Aorta (tissue), 5 donors: ENCODE data around the gene NPM3. TPM values are rescaled to one million over a fixed set of nuclear protein-coding genes. Genes with fewer than 3 reads are reported as not detected.
A peak's percentile ranks its signal among the peaks of the same experiment; 100 is the strongest.

Experiments
- ATAC-seq: fragments of 200-7000 bp; cut with Tn5 transposase; one replicate; pipeline ENCODE4 v1.9.1; 2022; ENCODE audit warnings: moderate library complexity; ENCODE audit not compliant: low FRiP score
- DNase-seq, 2 donors: peaks; one replicate each; pipeline ENCODE4 v3.0.0-alpha.2; 2020
- H3K27ac ChIP-seq, 2 donors: one replicate each; pipeline ENCODE4 v1.5.1; 2013; ENCODE audit warnings: low read length in 2 of 2, mild to moderate bottlenecking in 2 of 2, moderate library complexity in 2 of 2, control low read depth in 1 of 2, inconsistent platforms in 1 of 2, low read depth in 1 of 2
- H3K27me3 ChIP-seq, 2 donors: one replicate each; pipeline ENCODE4 v1.6.1; 2013; ENCODE audit warnings: control low read depth in 1 of 2, low read length in 1 of 2, mild to moderate bottlenecking in 1 of 2, moderate library complexity in 1 of 2; ENCODE audit not compliant: insufficient read depth in 2 of 2, control insufficient read depth in 1 of 2
- H3K36me3 ChIP-seq, 2 donors: one replicate each; pipeline ENCODE4 v1.6.1; 2013; ENCODE audit warnings: control low read depth in 1 of 2, low read length in 1 of 2, mild to moderate bottlenecking in 1 of 2; ENCODE audit not compliant: insufficient read depth in 2 of 2, control insufficient read depth in 1 of 2
- H3K4me1 ChIP-seq, 2 donors: one replicate each; pipeline ENCODE4 v1.6.1; 2013; ENCODE audit warnings: low read length in 2 of 2, control low read depth in 1 of 2, mild to moderate bottlenecking in 1 of 2, moderate library complexity in 1 of 2; ENCODE audit not compliant: insufficient read depth in 2 of 2, control insufficient read depth in 1 of 2
- H3K4me3 ChIP-seq, 2 donors: one replicate each; pipeline ENCODE4 v1.5.1; 2013; ENCODE audit warnings: low read length in 2 of 2, control low read depth in 1 of 2, mild to moderate bottlenecking in 1 of 2
- H3K9me3 ChIP-seq: one replicate; pipeline ENCODE4 v1.6.1; 2013; ENCODE audit warnings: mild to moderate bottlenecking, low read length; ENCODE audit not compliant: control insufficient read depth
- WGBS, 2 donors: extraction: QIAGEN DNeasy Blood & Tissue Kit; methylation state at CpG; one replicate each; pipeline ENCODE4 v1.1.7; 2013; 5-methylcytosine and 5-hydroxymethylcytosine counted together
- intact Hi-C, 2 donors: fragments of 100-400 bp; cut with DNase I; formaldehyde crosslinking; loops; one replicate each; pipeline versions ENCODE4 v1.14.2 to v1.15.0; 2022
- long read RNA-seq, 2 donors: library from polyadenylated mRNA; unstranded; transcript quantifications; one replicate each; pipeline ENCODE4 v2.0.0, GENCODE V29; 2020 to 2021
- polyA plus RNA-seq, 2 donors: library from polyadenylated mRNA; stranded (reverse); fragments of 200-250 nt; gene quantifications; one replicate each; pipeline ENCODE4 v1.2.3, GENCODE V29; 2013
- total RNA-seq, 2 donors: library from RNA; stranded (reverse); fragmentation: NEBNext Ultra II Directional; extraction: Animal tissue kit (Norgen Biotek cat#: 25700); gene quantifications; one replicate each; pipeline ENCODE4 v1.2.1, GENCODE V29; 2021
- donor health status: healthy with polysubstance abuse.
- donor health status: Bipolar disorder and iron deficiency.
- donor health status: DM: no; HTN: no; CAD: no.
- donor health status: DM: no; HTN: no; CAD: no.
- donor health status: DM: yes; HTN: yes; CAD: no.

NPM3 gene
- 10 to 100 TPM; 12.7 to 19.8 TPM for total RNA-seq
- 10 to 100 TPM; 18.5 to 22.3 TPM for polyA plus RNA-seq
- long read RNA-seq, donor 1, partial matches to known transcripts = 0 of 1 reads
- long read RNA-seq, donor 1, other reads (novel, unspliced or antisense) = 0 of 1 reads
- long read RNA-seq, donor 2 = 0 reads

GRCh38 chr10:101782811-101783735 lies at the start of gene NPM3:
NPM3 (minus strand) TSS chr10:101783446; CDS start chr10:101783390, 56 bp downstream.
- Histone ChIP-seq H3K4me3 (peak within 1 kb of the TSS; percentile 43 to 49), H3K27ac (no peak within 1 kb of the TSS), H3K36me3 (peaks cover 4 to 7% of the 10 kb centered on the region in 2 donors), H3K4me1 (no peaks in the 10 kb centered on the region), H3K9me3 (no peaks in the 10 kb centered on the region), H3K27me3 (no peaks in the 10 kb centered on the region)
- peak; percentile 89 to 94 for DNase-seq
- WGBS, 2 donors = 1 to 2% methylated on average over 54 to 57 of the region's 57 CpGs
- ATAC-seq = peak; percentile 75
- intact Hi-C loops = loop anchor here (5.0 kb wide), 3 partner anchors 181 to 566 kb away; no protein-coding TSS in a partner anchor

GRCh38 chr10:101832325-101832771 lies 49.1 kb upstream of the NPM3 start:
- Histone ChIP-seq H3K36me3 (no peaks in the 10 kb centered on the region), H3K4me1 (no peaks in the 10 kb centered on the region), H3K27me3 (no peaks in the 10 kb centered on the region), H3K4me3 (no peak overlapping the region), H3K9me3 (no peaks in the 10 kb centered on the region), H3K27ac (no peak overlapping the region)
- intact Hi-C loops = loop anchor here in 1 of 2 donors (10.0 kb wide), 1 partner anchor 182 kb away; no protein-coding TSS in a partner anchor
- no peak for ATAC-seq
- 55 to 56% methylated on average over 4 of the region's 4 CpGs for WGBS, 2 donors
- no peak for DNase-seq

- WGBS, 2 donors = 55 to 67% methylated on average over 9 of the region's 9 CpGs
These were observed 48.0 kb upstream of the NPM3 start for GRCh38 chr10:101831169-101831811.

GRCh38 chr10:101830322-101831168 lies 47.3 kb upstream of the NPM3 start:
- peak; percentile 95 to 96 for DNase-seq
- no peaks in the 10 kb centered on the region for H3K4me1 ChIP-seq
- no peak overlapping the region for H3K27ac ChIP-seq
- H3K36me3 ChIP-seq = no peaks in the 10 kb centered on the region
- H3K27me3 ChIP-seq = no peaks in the 10 kb centered on the region
- intact Hi-C loops = loop anchor here in 1 of 2 donors (10.0 kb wide), 1 partner anchor 184 kb away; no protein-coding TSS in a partner anchor
- H3K4me3 ChIP-seq = no peak overlapping the region
- ATAC-seq = peak; percentile 94
- 1 to 2% methylated on average over 56 of the region's 56 CpGs for WGBS, 2 donors
- H3K9me3 ChIP-seq = no peaks in the 10 kb centered on the region

More at GRCh38 chr10:101831169-101831811, 48.0 kb upstream of the NPM3 start:
- no peaks in the 10 kb centered on the region for H3K36me3 ChIP-seq
- intact Hi-C loops = loop anchor here in 1 of 2 donors (10.0 kb wide), 1 partner anchor 184 kb away; no protein-coding TSS in a partner anchor
- H3K4me1 ChIP-seq = no peaks in the 10 kb centered on the region
- no peaks in the 10 kb centered on the region for H3K9me3 ChIP-seq
- no peak for DNase-seq
- no peak overlapping the region for H3K27ac ChIP-seq
- H3K4me3 ChIP-seq = no peak overlapping the region
- no peaks in the 10 kb centered on the region for H3K27me3 ChIP-seq
- no peak for ATAC-seq

- H3K27me3 ChIP-seq = no peaks in the 10 kb centered on the region
- H3K4me1 ChIP-seq = no peaks in the 10 kb centered on the region
- intact Hi-C loops = loop anchor here in 1 of 2 donors (10.0 kb wide), 1 partner anchor 185 kb away; no protein-coding TSS in a partner anchor
- ATAC-seq = no peak
- H3K27ac ChIP-seq = no peak overlapping the region
- H3K9me3 ChIP-seq = no peaks in the 10 kb centered on the region
- no peak overlapping the region for H3K4me3 ChIP-seq
- DNase-seq = peak in 1 of 2 donors; percentile 83
- no peaks in the 10 kb centered on the region for H3K36me3 ChIP-seq
- WGBS, 2 donors = 19 to 21% methylated on average over 26 to 31 of the region's 31 CpGs
These were observed 46.5 kb upstream of the NPM3 start for GRCh38 chr10:101829561-101830315.

- 64 to 65% methylated on average over 32 to 39 of the region's 39 CpGs for WGBS, 2 donors
- no peak overlapping the region for H3K4me3 ChIP-seq
- no peak overlapping the region for H3K27ac ChIP-seq
- no peaks in the 10 kb centered on the region for H3K36me3 ChIP-seq
- no peak for ATAC-seq
- H3K27me3 ChIP-seq = no peaks in the 10 kb centered on the region
- intact Hi-C loops = no loop called here
- H3K9me3 ChIP-seq = no peaks in the 10 kb centered on the region
- H3K4me1 ChIP-seq = no peaks in the 10 kb centered on the region
- DNase-seq = peak in 1 of 2 donors; percentile 74
These were observed 45.7 kb upstream of the NPM3 start for GRCh38 chr10:101828766-101829551.

- peak in 1 of 2 donors; percentile 63 for DNase-seq
- H3K36me3 ChIP-seq = no peaks in the 10 kb centered on the region
- no peaks in the 10 kb centered on the region for H3K4me1 ChIP-seq
- H3K9me3 ChIP-seq = no peaks in the 10 kb centered on the region
- no peak for ATAC-seq
- H3K4me3 ChIP-seq = no peak overlapping the region
- 91 to 94% methylated on average over 10 of the region's 10 CpGs for WGBS, 2 donors
- H3K27me3 ChIP-seq = no peaks in the 10 kb centered on the region
- intact Hi-C loops = no loop called here
- H3K27ac ChIP-seq = no peak overlapping the region
These were observed 44.8 kb upstream of the NPM3 start for GRCh38 chr10:101827919-101828600.
